Stimulated activated CD8-positive, alpha-beta memory T cell treated with anti-CD3 and anti-CD28 coated beads, Interleukin-2, amount 100 ng/mL, for 48 hours (primary cell): ENCODE results near the gene CCDC93.
"Not testable (repeated sequence)": the region's sequence is repeated elsewhere in the genome, so short reads cannot be mapped to it uniquely, and the experiment has no call there.

Experiments used
- DNase-seq, 2 donors: peaks; one replicate each; pipeline ENCODE4 v3.0.0-alpha.2; 2020; ENCODE audit warnings: low read depth in 2 of 2

The CCDC93 gene

DNA sequence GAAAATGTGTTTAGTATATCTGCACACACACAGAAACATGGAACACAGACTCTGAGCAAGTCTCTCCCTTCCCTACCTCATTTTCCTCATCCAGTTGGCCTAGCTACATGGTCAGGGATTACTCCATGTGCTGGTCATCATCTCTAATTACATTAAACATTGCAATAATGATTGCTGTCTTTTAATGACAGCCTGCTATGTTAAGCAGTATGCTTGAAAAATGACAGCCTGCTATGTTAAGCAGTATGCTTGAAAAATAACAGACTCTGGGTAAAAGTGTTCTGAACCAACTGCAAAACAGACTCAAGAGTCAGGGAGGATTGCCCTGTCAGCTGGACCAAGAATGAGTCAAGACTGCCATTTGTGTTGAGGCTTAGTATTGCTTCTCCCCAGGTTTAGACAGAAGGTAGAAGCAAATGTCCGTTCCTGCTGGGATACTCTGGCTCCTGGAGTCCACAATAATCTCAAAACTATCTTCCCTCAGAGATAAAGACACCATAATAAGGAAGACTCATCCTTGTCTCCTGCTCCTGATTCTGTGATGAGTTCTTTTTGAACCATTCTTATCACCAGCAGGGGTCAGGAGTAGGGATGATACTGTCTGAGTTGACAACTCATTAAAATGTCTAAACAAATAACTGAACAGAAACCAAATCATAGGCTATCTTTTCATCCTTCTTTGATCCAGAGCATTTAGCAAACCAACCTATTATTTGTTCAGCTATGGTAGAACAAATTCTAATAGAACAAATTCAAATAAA is 57.7 kb downstream of the CCDC93 start:
- DNase-seq = no peak

- DNase-seq = no peak
Observed at GRCh38 chr2:117953231-117953630, 60.6 kb downstream of the CCDC93 start.

DNA sequence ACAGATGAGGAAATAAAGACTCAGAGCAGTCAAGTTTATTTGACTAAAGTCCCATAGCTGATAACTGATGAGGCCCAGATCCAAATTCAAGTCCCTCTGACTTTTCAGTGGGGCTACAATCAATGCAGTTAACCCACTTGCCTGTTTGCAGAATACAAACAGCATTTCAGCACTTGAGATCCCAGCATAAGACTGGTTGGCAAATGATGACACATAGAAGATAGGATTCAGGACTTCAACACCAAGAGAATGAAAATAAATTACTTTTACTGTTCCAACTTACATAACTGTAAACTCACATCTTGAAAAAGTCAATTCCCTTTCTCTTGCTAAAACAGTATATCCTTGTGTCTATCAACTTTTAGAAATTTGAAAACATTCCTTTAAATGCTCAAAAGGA is 61.2 kb downstream of the CCDC93 start:
- no peak for DNase-seq

DNA sequence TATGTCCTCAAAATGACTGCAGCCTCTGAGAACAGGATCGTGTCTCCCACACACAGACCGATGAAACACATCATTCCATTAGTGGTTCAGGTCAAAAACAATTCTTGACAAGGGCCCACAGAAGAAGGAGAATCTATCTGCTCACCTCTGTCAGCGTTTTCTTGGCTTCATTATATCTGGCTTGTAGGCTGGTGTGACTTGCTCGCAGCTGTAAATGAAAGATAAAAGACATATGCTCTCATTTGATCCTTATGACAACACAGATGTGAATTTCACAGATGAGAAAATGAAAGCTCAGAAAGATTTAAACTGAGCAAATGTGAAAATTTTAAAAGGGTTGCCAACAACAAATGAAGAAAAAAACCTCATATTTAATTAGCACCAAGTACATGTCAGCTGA is 61.6 kb downstream of the CCDC93 start:
- DNase-seq = no peak

DNA sequence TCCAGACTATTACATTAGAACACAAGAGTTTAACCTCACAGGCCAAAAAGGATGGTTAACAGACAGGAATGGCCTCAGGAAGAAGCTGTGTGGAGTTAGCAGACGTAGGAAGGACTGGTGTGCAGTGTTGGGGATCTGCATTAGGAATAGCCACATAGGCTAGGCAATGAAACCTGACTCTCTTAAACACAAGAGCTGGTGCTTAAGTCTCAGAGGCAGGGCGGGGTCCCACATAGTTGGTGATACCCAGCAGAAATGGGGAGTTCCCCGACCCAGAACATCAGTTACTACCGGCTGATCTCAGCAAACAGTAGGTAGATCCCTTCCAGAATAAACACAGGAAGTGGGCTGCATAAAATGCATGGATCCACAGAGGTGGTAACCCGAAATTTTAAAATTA is 64.1 kb downstream of the CCDC93 start:
- DNase-seq = no peak

DNA sequence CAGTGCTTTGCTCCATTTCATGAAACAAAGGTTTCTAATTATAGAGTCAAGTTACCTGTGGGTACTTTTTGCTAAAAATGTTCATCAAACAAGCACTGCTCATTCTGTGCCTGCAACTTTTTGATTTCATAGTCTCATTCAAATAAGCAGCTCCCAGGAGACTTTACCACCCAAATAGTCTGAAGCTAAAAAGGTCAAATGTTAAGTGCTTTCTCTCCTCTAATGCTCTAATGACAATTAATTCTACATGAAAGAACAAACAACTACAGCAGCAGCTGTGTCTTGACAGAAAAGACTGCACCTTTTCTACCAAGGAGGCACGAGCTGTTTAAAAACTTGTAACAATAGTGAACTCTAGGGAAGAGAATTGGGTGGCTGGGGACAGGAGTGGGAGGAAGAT is 65.3 kb downstream of the CCDC93 start:
- DNase-seq = no peak

DNA sequence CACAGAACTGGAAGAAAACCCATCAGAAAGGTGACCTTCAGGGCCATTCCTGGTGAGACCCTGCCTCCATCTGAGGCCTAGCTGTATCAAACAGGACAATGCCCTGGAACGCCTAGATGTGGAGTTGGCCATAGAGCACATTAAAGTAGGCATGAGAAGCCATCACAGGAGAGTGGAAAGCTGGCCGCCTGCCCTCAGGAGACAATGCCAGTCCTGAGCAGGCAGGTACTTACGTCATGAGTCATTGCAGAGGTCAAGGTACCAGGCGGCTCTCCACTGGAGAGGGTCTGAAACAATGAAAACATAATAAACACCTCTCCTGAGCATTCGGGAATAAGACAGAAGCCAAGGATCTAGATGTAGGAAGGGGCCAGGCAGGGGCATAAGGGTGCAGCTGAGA is 68.6 kb downstream of the CCDC93 start:
- DNase-seq = no peak

GRCh38 chr2:117944816-117945215 is 69.1 kb downstream of the CCDC93 start:
- DNase-seq = no peak

GRCh38 chr2:117943013-117943672 is 70.7 kb downstream of the CCDC93 start:
- no peak for DNase-seq

DNA sequence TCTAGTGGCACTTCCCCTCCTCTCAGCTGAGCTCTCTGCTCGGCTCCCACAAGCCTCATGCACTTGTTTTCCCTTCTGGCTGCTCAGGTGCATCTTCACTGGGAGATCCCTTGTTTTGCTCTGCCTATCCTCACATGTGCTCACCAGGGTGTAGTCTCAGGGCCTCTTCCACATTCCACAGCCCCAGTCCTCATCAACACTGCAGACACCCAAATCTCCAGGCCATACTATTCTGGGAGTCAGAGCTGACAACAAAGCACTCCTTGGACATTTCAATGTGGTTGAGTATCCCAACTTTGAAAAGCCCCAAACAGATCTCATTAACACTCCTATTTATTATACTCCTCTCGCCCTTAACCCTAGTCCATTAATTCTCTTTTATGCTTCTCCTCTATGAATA is 71.3 kb downstream of the CCDC93 start:
- DNase-seq = no peak

DNA sequence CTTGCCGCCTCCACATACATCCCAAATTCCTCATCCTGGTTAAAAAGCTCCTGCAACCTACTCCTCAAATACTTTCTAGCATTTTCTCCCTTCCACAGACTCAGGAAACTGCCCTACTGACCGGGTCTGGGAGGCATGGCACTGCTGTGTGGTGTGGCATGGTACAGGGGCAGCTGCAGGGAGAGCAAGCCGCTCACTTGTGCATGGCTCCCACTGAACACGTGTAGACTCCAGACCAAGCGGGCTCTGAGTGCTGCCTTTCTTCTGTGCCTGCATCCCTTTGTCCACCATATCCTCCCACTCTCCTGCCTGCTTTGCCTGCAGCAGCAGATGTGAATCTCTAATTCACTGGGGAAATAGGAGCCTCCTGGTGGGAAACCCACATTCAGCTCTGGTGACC is 72.2 kb downstream of the CCDC93 start:
- DNase-seq = no peak

GRCh38 chr2:117940436-117940835 is 73.4 kb downstream of the CCDC93 start:
- DNase-seq = no peak

DNA sequence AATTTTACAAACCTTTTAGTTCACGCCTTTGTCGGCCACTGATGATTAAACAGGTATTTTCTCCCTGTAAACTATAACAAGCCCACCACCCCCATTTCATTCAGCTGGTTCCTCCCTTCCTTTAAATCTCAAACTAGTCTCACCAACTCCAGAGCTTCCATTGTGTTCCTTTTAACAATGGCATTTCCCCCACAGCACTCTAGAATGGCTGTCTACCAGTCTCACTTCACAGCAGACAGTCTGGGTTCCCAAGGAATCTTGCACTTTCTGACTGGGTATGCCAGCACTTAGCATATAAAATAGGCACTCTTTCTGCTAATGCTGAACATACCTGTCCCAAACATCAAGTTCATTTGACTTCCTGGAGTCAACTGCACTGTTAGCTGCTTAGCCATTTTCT is 75.3 kb downstream of the CCDC93 start:
- no peak for DNase-seq

DNA sequence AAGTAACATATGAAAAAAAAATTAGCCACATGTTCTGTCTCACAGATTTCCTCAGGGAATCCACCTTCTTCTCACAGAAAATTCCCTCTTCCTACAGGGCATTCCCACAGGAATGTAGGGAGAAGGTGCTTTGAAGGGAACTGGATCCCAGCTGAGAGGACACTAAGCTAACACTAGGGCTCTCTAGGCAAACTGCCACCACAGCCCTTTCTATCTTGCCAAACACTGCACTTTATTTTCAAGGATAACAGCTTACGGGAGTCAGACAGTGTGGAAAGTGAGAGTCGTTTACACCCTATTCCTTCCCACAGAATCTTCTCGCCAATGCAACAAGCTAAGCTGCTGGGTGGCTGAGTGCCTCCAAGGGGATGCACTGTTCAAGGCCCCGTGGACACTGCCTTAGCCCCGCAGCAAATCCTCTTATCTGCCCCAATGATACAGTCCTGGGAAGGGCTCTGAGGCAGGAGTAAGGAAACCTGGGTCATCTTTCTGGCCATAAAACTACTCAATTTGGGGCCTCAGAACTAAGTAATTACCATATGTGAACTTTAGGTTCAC is 76.9 kb downstream of the CCDC93 start:
- DNase-seq = no peak

- no peak for DNase-seq
Observed at GRCh38 chr2:117935954-117936353, 77.9 kb downstream of the CCDC93 start.

DNA sequence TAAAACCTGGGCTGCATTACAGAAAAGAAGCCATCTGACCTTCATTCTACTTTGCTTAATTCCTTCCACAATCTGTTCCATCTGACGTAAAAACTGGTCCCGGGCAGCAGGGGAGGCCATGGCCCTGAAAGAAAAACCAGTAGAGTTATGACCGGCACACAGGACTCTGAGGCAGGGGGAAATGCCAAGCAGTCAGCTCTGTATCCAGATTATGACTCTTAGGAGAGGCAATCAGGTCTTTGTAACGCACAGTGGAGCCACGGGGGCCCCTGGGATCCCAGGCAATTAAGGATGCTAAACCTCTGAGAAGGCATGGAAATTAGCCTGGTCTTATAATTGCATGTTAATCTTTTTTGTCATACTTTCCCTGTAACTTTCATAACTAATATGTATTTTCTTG is 78.4 kb downstream of the CCDC93 start:
- DNase-seq = no peak

DNA sequence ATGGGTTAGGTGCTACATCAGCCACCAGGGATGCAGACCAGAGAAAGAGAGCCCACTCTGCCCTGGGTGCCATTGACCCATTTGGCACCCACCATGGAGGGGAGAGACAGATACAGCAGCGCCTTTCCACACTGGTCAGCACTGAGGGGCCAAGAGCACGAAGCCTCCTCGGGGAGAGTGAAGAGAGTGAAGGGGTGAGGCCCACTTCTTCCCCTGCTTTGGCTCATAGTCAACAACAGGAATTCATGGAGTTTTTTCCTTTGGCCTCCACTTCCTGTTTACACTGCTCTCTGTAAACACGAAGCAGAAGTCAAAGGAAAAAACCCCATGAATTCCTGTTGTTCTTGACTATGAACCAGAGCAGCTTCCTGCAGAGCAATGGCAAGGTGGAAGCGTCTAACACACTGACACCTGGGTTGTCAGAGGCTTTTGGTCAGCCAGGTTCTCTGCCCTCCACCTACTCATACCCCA is 80.0 kb downstream of the CCDC93 start:
- DNase-seq = no peak

DNA sequence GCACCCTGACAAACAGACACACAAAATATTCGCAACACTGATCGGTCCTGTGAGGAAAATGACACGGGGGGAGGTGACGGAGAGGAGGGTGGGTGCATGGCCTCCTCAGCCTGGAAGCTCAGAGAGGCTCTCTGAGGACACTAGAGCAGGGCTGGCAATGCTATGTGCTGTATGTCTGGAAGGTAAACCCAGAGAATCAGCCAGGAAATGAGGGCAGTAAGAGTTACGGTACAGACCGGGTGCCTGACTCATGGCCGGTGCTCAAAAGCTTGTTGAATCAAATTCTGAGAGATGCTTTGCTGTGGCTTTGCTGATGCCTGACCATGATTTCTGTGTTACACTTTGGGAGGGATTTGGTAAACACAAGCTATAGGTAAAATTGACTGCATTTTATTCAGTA is 81.9 kb downstream of the CCDC93 start:
- DNase-seq = no peak

DNA sequence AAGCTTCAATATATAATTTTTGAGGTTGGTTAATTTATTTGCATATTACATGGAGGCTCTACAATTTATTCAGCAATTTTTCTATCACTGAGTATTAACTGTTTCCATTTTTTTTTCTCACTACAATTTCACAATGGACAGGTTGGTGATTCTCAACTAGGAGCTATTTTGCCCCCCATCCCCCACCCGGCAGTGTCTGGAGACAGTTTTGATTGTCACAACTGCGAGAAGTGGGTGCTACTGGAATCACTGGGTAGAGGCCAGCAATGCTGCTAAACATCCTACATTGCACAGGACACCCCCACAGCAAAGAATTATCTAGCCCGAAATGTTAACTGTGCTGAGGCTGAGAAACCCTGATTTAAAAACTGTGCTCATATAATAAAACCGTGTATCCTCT is 82.6 kb downstream of the CCDC93 start:
- DNase-seq = no peak

DNA sequence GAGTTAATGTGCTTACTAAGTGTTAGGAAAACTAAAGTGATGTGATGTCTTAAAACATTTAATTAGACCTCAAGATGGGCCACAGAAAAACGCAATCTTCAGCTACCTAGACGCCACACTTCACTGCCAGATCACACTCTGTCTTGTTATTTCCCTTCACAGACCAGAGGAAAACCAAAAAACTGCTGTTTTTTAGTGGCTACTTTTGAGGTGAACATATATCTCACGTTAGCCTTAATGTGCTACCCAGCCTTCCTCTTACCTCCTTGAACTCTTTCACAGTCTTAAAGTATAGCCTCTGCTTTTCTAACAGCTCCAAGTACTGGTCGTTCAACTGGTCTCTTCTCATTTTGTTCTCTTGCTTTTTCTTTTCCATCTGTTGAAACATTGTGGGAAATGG is 83.1 kb downstream of the CCDC93 start:
- DNase-seq = no peak

- DNase-seq = not testable (repeated sequence)
Observed at GRCh38 chr2:117923471-117923870, 90.4 kb downstream of the CCDC93 start.

DNA sequence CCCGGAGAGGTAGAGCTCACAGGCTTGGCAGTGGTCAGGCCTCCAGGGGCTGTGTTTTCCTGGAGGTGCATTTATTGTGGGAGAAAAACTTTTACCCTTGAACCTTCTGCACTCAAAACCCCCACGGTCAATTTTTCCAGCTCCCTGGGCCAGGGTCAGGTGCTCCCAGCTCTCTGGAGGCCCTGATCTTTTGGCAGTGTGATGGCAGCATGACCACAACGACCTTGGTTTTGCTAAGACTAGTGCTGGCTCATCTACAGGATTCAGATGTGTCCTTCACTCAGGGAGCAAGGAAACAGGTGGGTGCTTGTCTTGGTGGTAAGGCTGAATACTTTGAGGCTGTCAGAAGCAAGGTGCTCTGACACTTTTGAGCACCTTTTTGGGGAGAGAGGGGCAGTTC is 92.3 kb downstream of the CCDC93 start:
- no peak for DNase-seq

DNA sequence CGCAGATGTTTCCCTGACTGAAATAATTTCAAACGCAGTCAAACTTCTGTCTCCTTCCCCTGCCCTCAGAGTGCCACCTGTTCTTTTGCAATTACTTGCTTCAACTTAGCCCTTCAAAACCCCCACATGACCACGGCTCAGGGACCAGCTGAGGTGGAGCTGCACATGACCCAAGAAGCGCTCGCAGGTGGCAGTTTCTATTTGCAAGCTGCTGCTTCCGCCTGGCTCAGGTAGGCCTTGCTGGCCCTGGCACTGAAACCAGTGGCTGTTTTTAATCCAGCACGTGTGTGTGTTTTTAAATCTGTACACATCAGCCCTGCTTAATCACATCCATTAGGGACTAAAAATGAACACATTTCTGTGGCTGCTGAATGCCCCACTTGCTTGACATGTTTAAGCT is 95.3 kb downstream of the CCDC93 start:
- DNase-seq = no peak
